H9 (cell line): ENCODE results near the gene PDZK1. TPM values are rescaled to one million over a fixed set of nuclear protein-coding genes. Genes with fewer than 3 reads are reported as not detected.

Source experiments
- DNase-seq: peaks from one replicate; pipeline ENCODE4 v3.0.0-alpha.2; 2017
- H2AFZ ChIP-seq: one replicate; pipeline ENCODE4 v1.6.1; 2013; ENCODE audit warnings: mild to moderate bottlenecking, low read length, control low read depth, moderate library complexity
- H2AK5ac ChIP-seq: 2 replicates; pipeline ENCODE4 v1.6.1; 2013; ENCODE audit warnings: low read length, control low read depth, mixed read lengths; ENCODE audit not compliant: insufficient read length
- H2BK120ac ChIP-seq: one replicate; pipeline ENCODE4 v1.6.1; 2013; ENCODE audit warnings: low read depth, mild to moderate bottlenecking, low read length, control low read depth, inconsistent platforms; ENCODE audit not compliant: poor library complexity, severe bottlenecking
- H2BK12ac ChIP-seq: 2 replicates; pipeline ENCODE4 v1.6.1; 2013; ENCODE audit warnings: low read length, control low read depth, mixed read lengths, low read depth; ENCODE audit not compliant: insufficient read length
- H2BK15ac ChIP-seq: 2 replicates; pipeline ENCODE4 v1.6.1; 2013; ENCODE audit warnings: low read depth, low read length, control low read depth
- H2BK20ac ChIP-seq: one replicate; pipeline ENCODE4 v1.6.1; 2013; ENCODE audit warnings: low read depth, mild to moderate bottlenecking, low read length, control low read depth, inconsistent platforms; ENCODE audit not compliant: poor library complexity, severe bottlenecking
- H2BK5ac ChIP-seq: 2 replicates; pipeline ENCODE4 v1.6.1; 2013; ENCODE audit warnings: low read length, control low read depth, mixed read lengths; ENCODE audit not compliant: insufficient read length
- H3K14ac ChIP-seq: 2 replicates; pipeline ENCODE4 v1.6.1; 2013; ENCODE audit warnings: low read length, control low read depth; ENCODE audit not compliant: insufficient read depth
- H3K18ac ChIP-seq: 2 replicates; pipeline ENCODE4 v1.6.1; 2013; ENCODE audit warnings: low read depth, mild to moderate bottlenecking, mixed read lengths, low read length, control low read depth; ENCODE audit not compliant: insufficient read length
- H3K23ac ChIP-seq: 2 replicates; pipeline ENCODE4 v1.6.1; 2013; ENCODE audit warnings: low read length, control low read depth, mixed read lengths, low read depth; ENCODE audit not compliant: insufficient read length
- H3K23me2 ChIP-seq: 2 replicates; pipeline ENCODE4 v1.6.1; 2013; ENCODE audit warnings: low read depth, mild to moderate bottlenecking, mixed read lengths, low read length, control low read depth; ENCODE audit not compliant: insufficient read length, poor library complexity, severe bottlenecking
- H3K27ac ChIP-seq: 2 replicates; pipeline ENCODE4 v1.5.1; 2013; ENCODE audit warnings: low read length, control low read depth, mixed read lengths, low read depth; ENCODE audit not compliant: insufficient read length
- H3K27me3 ChIP-seq: 2 replicates; pipeline ENCODE4 v1.6.1; 2013; ENCODE audit warnings: low read length, control low read depth, inconsistent platforms; ENCODE audit not compliant: insufficient read depth
- H3K4ac ChIP-seq: 2 replicates; pipeline ENCODE4 v1.6.1; 2013; ENCODE audit warnings: low read depth, mild to moderate bottlenecking, control low read depth, inconsistent platforms, low read length, moderate library complexity
- H3K4me1 ChIP-seq: 2 replicates; pipeline ENCODE4 v1.6.1; 2013; ENCODE audit warnings: low read length, control low read depth, inconsistent platforms; ENCODE audit not compliant: insufficient read depth
- H3K4me2 ChIP-seq: 2 replicates; pipeline ENCODE4 v1.6.1; 2013; ENCODE audit warnings: low read length, control low read depth, mixed read lengths; ENCODE audit not compliant: insufficient read length, insufficient read depth
- H3K56ac ChIP-seq: 2 replicates; pipeline ENCODE4 v1.6.1; 2013; ENCODE audit warnings: low read depth, mild to moderate bottlenecking, mixed read lengths, low read length, control low read depth; ENCODE audit not compliant: insufficient read length
- H3K79me1 ChIP-seq: 2 replicates; pipeline ENCODE4 v1.6.1; 2013; ENCODE audit warnings: low read depth, mild to moderate bottlenecking, moderate library complexity, low read length, control low read depth, inconsistent platforms; ENCODE audit not compliant: insufficient read depth, poor library complexity, severe bottlenecking
- H3K79me2 ChIP-seq: 2 replicates; pipeline ENCODE4 v1.6.1; 2013; ENCODE audit warnings: low read length, control low read depth, inconsistent platforms; ENCODE audit not compliant: insufficient read depth
- H3K9ac ChIP-seq: 2 replicates; pipeline ENCODE4 v1.6.1; 2013; ENCODE audit warnings: low read length, control low read depth, mixed read lengths; ENCODE audit not compliant: insufficient read length; ENCODE audit errors: extremely low read depth
- H3K9me3 ChIP-seq: one replicate; pipeline ENCODE4 v1.6.1; 2013; ENCODE audit warnings: low read depth, low read length, inconsistent platforms; ENCODE audit not compliant: control insufficient read depth
- H3T11ph ChIP-seq: one replicate; pipeline ENCODE4 v1.6.1; 2013; ENCODE audit warnings: mild to moderate bottlenecking, low read length, control low read depth, inconsistent platforms
- H4K20me1 ChIP-seq: one replicate; pipeline ENCODE4 v1.6.1; 2013; ENCODE audit not compliant: control insufficient read depth, insufficient read length, insufficient read depth
- H4K5ac ChIP-seq: 2 replicates; pipeline ENCODE4 v1.6.1; 2013; ENCODE audit warnings: low read depth, mild to moderate bottlenecking, mixed read lengths, low read length, control low read depth; ENCODE audit not compliant: insufficient read length
- H4K8ac ChIP-seq: replicated peaks from 2 replicates; pipeline ENCODE4 v1.6.1; 2013; ENCODE audit warnings: low read length, control low read depth, mixed read lengths, low read depth; ENCODE audit not compliant: insufficient read length
- H4K91ac ChIP-seq: 2 replicates; pipeline ENCODE4 v1.6.1; 2013; ENCODE audit warnings: low read depth, mild to moderate bottlenecking, moderate library complexity, mixed read lengths, low read length, control low read depth; ENCODE audit not compliant: insufficient read length
- H3K27ac Mint-ChIP-seq, 3 experiments: 2 replicates in 2 of 3; 3 replicates in 1 of 3; pipeline ENCODE4 v1.8.0; 2020 to 2021; ENCODE audit warnings: mixed read lengths in 3 of 3, mild to moderate bottlenecking in 1 of 3, moderate library complexity in 1 of 3
- H3K27me3 Mint-ChIP-seq: 2 replicates; pipeline ENCODE4 v1.8.0; 2021; ENCODE audit warnings: low read depth, mild to moderate bottlenecking, moderate library complexity, mixed read lengths
- H3K36me3 Mint-ChIP-seq, 3 experiments: 2 replicates in 2 of 3; 3 replicates in 1 of 3; pipeline ENCODE4 v1.8.0; 2020 to 2021; ENCODE audit warnings: low read depth in 3 of 3, mixed read lengths in 3 of 3; ENCODE audit not compliant: insufficient read depth in 1 of 3
- H3K4me1 Mint-ChIP-seq, 2 experiments: 2 replicates each; pipeline ENCODE4 v1.8.0; 2020; ENCODE audit warnings: mixed read lengths in 2 of 2
- H3K4me3 Mint-ChIP-seq, 2 experiments: 2 replicates in 1 of 2; 3 replicates in 1 of 2; pipeline ENCODE4 v1.8.0; 2020 to 2021; ENCODE audit warnings: mild to moderate bottlenecking in 2 of 2, mixed read lengths in 2 of 2, moderate library complexity in 1 of 2
- H3K9me3 Mint-ChIP-seq, 2 experiments: 2 replicates in 1 of 2; 3 replicates in 1 of 2; pipeline ENCODE4 v1.8.0; 2020; ENCODE audit warnings: mild to moderate bottlenecking in 2 of 2, mixed read lengths in 2 of 2, moderate library complexity in 1 of 2
- WGBS: extraction: QIAGEN DNeasy Blood & Tissue Kit; methylation state at CpG from one replicate; pipeline ENCODE4 v1.1.7; 2013; ENCODE audit warnings: missing lambda C conversion rate, low lambda C conversion rate, mixed read lengths; ENCODE audit not compliant: insufficient read length; ENCODE audit errors: extremely low coverage; 5-methylcytosine and 5-hydroxymethylcytosine counted together
- total RNA-seq: library from RNA; stranded (reverse); gene quantifications from 2 replicates; pipeline ENCODE4 v1.2.1, GENCODE V29; 2021
- TF ChIP-seq, protein P1 (sequence below): fragments of 200-600 bp; sonication (generic); conservative IDR thresholded peaks from 3 replicates; pipeline ENCODE4 v1.8.0; 2021; ENCODE audit warnings: antibody characterized with exemption, mild to moderate bottlenecking

The PDZK1 gene
- total RNA-seq, 1 experiment from 2014 or later: not detected

DNA sequence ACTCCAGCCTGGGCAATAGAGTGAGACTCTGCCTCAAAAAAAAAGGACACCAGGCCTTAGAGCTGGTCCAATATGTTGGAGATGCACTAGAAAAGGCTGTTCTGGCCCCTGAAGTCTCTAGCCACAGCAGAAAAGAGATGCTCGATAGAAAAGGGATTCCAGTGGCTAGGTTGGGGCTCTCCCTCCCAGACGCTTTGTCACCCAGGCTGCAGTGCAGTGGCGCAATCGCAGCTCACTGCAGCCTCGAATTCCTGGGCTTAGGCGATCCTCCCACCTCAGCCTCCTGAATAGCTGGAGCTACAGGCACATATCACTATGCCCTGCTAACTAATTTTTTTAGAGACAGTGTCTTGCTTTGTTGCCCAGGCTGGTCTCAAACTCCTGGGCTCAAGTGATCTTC lies 18.2 kb downstream of the PDZK1 start:
- Histone ChIP-seq H3K4me2 (no peak overlapping the region), H2BK5ac (no peak overlapping the region), H3K27ac (no peak overlapping the region), H3K9ac (no peak overlapping the region), H2BK12ac (no peak overlapping the region), H3K23me2 (no peaks in the 10 kb centered on the region), H4K20me1 (no peaks in the 10 kb centered on the region), H3K27me3 (no peaks in the 10 kb centered on the region), H4K8ac (no peak overlapping the region), H3K9me3 (no peaks in the 10 kb centered on the region), H3K14ac (no peak overlapping the region), H2AFZ (no peak overlapping the region), H2BK120ac (no peak overlapping the region), H3K4me1 (0 out of 2 replicates have a peak, but pooled peaks cover 2% of the 10 kb centered on the region), H2AK5ac (no peak overlapping the region), H3T11ph (no peak overlapping the region), H4K91ac (no peak overlapping the region), H3K18ac (no peak overlapping the region), H2BK20ac (no peak overlapping the region), H3K56ac (no peak overlapping the region), H2BK15ac (no peak overlapping the region), H3K23ac (no peak overlapping the region), H3K4ac (no peak overlapping the region), H3K79me1 (no peaks in the 10 kb centered on the region), H4K5ac (no peak overlapping the region), H3K79me2 (no peaks in the 10 kb centered on the region)
- H3K9me3 Mint-ChIP-seq: no peaks in the 10 kb centered on the region
- WGBS: no CpG with 5 or more reads among the region's 6 CpGs
- no peak overlapping the region for H3K4me3 Mint-ChIP-seq
- H3K4me1 Mint-ChIP-seq: peaks cover 12 to 17% of the 10 kb centered on the region in 2 experiments
- H3K27me3 Mint-ChIP-seq: peaks cover 5% of the 10 kb centered on the region
- DNase-seq: no peak
- TF ChIP-seq, protein P1, sequence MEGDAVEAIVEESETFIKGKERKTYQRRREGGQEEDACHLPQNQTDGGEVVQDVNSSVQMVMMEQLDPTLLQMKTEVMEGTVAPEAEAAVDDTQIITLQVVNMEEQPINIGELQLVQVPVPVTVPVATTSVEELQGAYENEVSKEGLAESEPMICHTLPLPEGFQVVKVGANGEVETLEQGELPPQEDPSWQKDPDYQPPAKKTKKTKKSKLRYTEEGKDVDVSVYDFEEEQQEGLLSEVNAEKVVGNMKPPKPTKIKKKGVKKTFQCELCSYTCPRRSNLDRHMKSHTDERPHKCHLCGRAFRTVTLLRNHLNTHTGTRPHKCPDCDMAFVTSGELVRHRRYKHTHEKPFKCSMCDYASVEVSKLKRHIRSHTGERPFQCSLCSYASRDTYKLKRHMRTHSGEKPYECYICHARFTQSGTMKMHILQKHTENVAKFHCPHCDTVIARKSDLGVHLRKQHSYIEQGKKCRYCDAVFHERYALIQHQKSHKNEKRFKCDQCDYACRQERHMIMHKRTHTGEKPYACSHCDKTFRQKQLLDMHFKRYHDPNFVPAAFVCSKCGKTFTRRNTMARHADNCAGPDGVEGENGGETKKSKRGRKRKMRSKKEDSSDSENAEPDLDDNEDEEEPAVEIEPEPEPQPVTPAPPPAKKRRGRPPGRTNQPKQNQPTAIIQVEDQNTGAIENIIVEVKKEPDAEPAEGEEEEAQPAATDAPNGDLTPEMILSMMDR: no peak
- H3K36me3 Mint-ChIP-seq: peaks cover 0 to 3% (median 0%) of the 10 kb centered on the region in 3 experiments; a peak in 1 of 7 replicates
- no peak overlapping the region for H3K27ac Mint-ChIP-seq
